HTERT RPE-1 (cell line): ENCODE measurements around the gene PAFAH1B1.

Experiments
- in situ Hi-C: fragments of 300-500 bp; cut with MboI; formaldehyde crosslinking; loops from 4 replicates; pipeline ENCODE4 v1.14.3; 2020; ENCODE audit warnings: low sequenced_read_pairs

PAFAH1B1 gene

GRCh38 chr17:2712300-2713043 is 119.0 kb downstream of the PAFAH1B1 start:
- in situ Hi-C loops = no loop called here

- in situ Hi-C loops = no loop called here
These were observed 120.4 kb downstream of the PAFAH1B1 start for GRCh38 chr17:2713881-2714280.

GRCh38 chr17:2716649-2717048 is 123.2 kb downstream of the PAFAH1B1 start:
- in situ Hi-C loops = no loop called here

- in situ Hi-C loops = no loop called here
These were observed 124.9 kb downstream of the PAFAH1B1 start for GRCh38 chr17:2718150-2718938.

- in situ Hi-C loops = no loop called here
These were observed 126.4 kb downstream of the PAFAH1B1 start for GRCh38 chr17:2719861-2720260.

- in situ Hi-C loops = no loop called here
These were observed 128.1 kb downstream of the PAFAH1B1 start for GRCh38 chr17:2721603-2722002.

- in situ Hi-C loops = no loop called here
These were observed 129.2 kb downstream of the PAFAH1B1 start for GRCh38 chr17:2722611-2723010.

- in situ Hi-C loops = no loop called here
These were observed 130.1 kb downstream of the PAFAH1B1 start for GRCh38 chr17:2723505-2723996.

GRCh38 chr17:2723997-2724783 is 130.7 kb downstream of the PAFAH1B1 start:
- in situ Hi-C loops = no loop called here

GRCh38 chr17:2724784-2725164 is 131.3 kb downstream of the PAFAH1B1 start:
- in situ Hi-C loops = no loop called here

GRCh38 chr17:2730764-2731353 is 137.4 kb downstream of the PAFAH1B1 start:
- in situ Hi-C loops = no loop called here

GRCh38 chr17:2731807-2732206 is 138.4 kb downstream of the PAFAH1B1 start:
- in situ Hi-C loops = no loop called here

- in situ Hi-C loops = no loop called here
These were observed 141.5 kb downstream of the PAFAH1B1 start for GRCh38 chr17:2734939-2735338.
